ENCODE results near the gene BTBD9.

Gene BTBD9

GRCh38 chr6:38134704-38135088, 505.0 kb downstream of the BTBD9 start:
- no peaks in the 10 kb centered on the region for H3K4me1 ChIP-seq (ENCODE audit: control insufficient read depth, low read length)
- no peaks in the 10 kb centered on the region for H3K27me3 ChIP-seq (ENCODE audit: control insufficient read depth, low read length)
- no peaks in the 10 kb centered on the region for H3F3A ChIP-seq (ENCODE audit: control insufficient read depth, insufficient read depth)
- no peaks in the 10 kb centered on the region for H3K9me3 ChIP-seq (ENCODE audit: control insufficient read depth, insufficient read depth, low read length)
- H3K9me2 ChIP-seq (replicated peaks; ENCODE audit: control insufficient read depth, low read length): no peaks in the 10 kb centered on the region
- TF ChIP-seq CTCF (IDR thresholded peaks at IDR 0.05; ENCODE audit: low read depth, low read length, poor library complexity, severe bottlenecking) (no peak), EZH2phosphoT487 (IDR thresholded peaks at IDR 0.05; ENCODE audit: borderline replicate concordance, low read length) (no peak)
- no peaks in the 10 kb centered on the region for H3K79me2 ChIP-seq (ENCODE audit: control insufficient read depth, low read length)
- H3K4me3 ChIP-seq (ENCODE audit: low read length): no peak overlapping the region
- no peak overlapping the region for H3K27ac ChIP-seq (ENCODE audit: low read depth, low read length)
- H3K4me2 ChIP-seq (ENCODE audit: low read length): no peak overlapping the region
- no peaks in the 10 kb centered on the region for H3K36me3 ChIP-seq (ENCODE audit: control insufficient read depth, low read length)
- H4K20me1 ChIP-seq (ENCODE audit: control insufficient read depth, insufficient read depth, low read depth, low read length): no peaks in the 10 kb centered on the region

GRCh38 chr6:38133932-38134703, 505.6 kb downstream of the BTBD9 start:
- H3K9me3 ChIP-seq (ENCODE audit: control insufficient read depth, insufficient read depth, low read length): no peaks in the 10 kb centered on the region
- H3K9me2 ChIP-seq (replicated peaks; ENCODE audit: control insufficient read depth, low read length): no peaks in the 10 kb centered on the region
- no peaks in the 10 kb centered on the region for H3K27me3 ChIP-seq (ENCODE audit: control insufficient read depth, low read length)
- H3K4me1 ChIP-seq (ENCODE audit: control insufficient read depth, low read length): no peaks in the 10 kb centered on the region
- no peak overlapping the region for H3K27ac ChIP-seq (ENCODE audit: low read depth, low read length)
- H3K36me3 ChIP-seq (ENCODE audit: control insufficient read depth, low read length): no peaks in the 10 kb centered on the region
- H4K20me1 ChIP-seq (ENCODE audit: control insufficient read depth, insufficient read depth, low read depth, low read length): no peaks in the 10 kb centered on the region
- no peak overlapping the region for H3K4me3 ChIP-seq (ENCODE audit: low read length)
- no peaks in the 10 kb centered on the region for H3F3A ChIP-seq (ENCODE audit: control insufficient read depth, insufficient read depth)
- no peaks in the 10 kb centered on the region for H3K79me2 ChIP-seq (ENCODE audit: control insufficient read depth, low read length)
- H3K4me2 ChIP-seq (ENCODE audit: low read length): no peak overlapping the region
- no peak for TF ChIP-seq EZH2phosphoT487 (IDR thresholded peaks at IDR 0.05; ENCODE audit: borderline replicate concordance, low read length)
- TF ChIP-seq CTCF (IDR thresholded peaks at IDR 0.05; ENCODE audit: low read depth, low read length, poor library complexity, severe bottlenecking): no peak

GRCh38 chr6:38131527-38131965, 508.2 kb downstream of the BTBD9 start:
- Histone ChIP-seq H3K27me3 (ENCODE audit: control insufficient read depth, low read length) (no peaks in the 10 kb centered on the region), H3K36me3 (ENCODE audit: control insufficient read depth, low read length) (no peaks in the 10 kb centered on the region), H3K4me3 (ENCODE audit: low read length) (no peak overlapping the region), H4K20me1 (ENCODE audit: control insufficient read depth, insufficient read depth, low read depth, low read length) (no peaks in the 10 kb centered on the region), H3K9me2 (replicated peaks; ENCODE audit: control insufficient read depth, low read length) (no peaks in the 10 kb centered on the region), H3K79me2 (ENCODE audit: control insufficient read depth, low read length) (no peaks in the 10 kb centered on the region), H3K4me2 (ENCODE audit: low read length) (no peak overlapping the region), H3K4me1 (ENCODE audit: control insufficient read depth, low read length) (no peaks in the 10 kb centered on the region), H3K27ac (ENCODE audit: low read depth, low read length) (no peak overlapping the region), H3K9me3 (ENCODE audit: control insufficient read depth, insufficient read depth, low read length) (no peaks in the 10 kb centered on the region), H3F3A (ENCODE audit: control insufficient read depth, insufficient read depth) (no peaks in the 10 kb centered on the region)
- TF ChIP-seq EZH2phosphoT487 (IDR thresholded peaks at IDR 0.05; ENCODE audit: borderline replicate concordance, low read length) (no peak), CTCF (IDR thresholded peaks at IDR 0.05; ENCODE audit: low read depth, low read length, poor library complexity, severe bottlenecking) (no peak)

All from DOHH2 (cell line).